ENCODE data around the gene AWAT1. TPM values are rescaled to one million over a fixed set of nuclear protein-coding genes. Genes with fewer than 3 reads are reported as not detected.

AWAT1 gene
- total and polyA plus RNA-seq, 7 donors: not detected

DNA sequence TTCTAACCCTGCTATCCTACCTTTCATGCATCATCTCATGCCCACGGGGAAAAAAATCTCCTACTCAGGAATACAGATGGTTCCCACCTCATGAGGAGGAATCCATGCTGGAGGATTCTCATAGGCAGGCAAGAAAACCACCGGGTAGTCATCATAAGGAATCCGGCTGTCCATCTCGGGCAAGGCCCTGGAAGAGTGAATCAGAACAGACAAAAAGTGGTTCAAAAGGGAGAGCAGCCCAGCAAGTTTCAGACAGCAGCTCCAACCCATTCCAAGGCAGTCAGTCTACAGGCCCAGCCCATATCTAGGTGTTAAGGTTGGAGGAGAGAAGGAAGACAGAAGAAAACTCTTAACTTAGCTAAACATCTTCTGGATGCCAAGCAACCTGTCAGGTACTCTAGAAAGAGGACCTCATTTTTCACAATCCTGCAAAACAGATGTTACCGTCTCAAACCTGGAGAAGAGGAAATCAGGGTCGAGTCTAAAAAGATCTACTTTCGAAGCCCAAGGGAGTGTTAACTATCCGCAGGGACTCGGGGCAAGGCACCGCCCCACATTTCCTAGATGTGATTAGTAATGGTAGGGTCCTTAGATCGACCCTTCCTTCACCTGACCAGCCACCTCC is 54.8 kb downstream of the AWAT1 start:
- intact Hi-C loops (cut with DNase I): loop anchor here (10.0 kb wide), 1 partner anchor 154 kb away; the partner anchor contains the start of gene IGBP1

More for the DNA sequence above, 54.8 kb downstream of the AWAT1 start:
- peak overlapping the region; percentile 68 to 78 (median 74) for H3K27ac ChIP-seq
- peaks cover 0 to 8% (median 6%) of the 10 kb centered on the region in 4 donors for H3K4me1 ChIP-seq
- no peaks in the 10 kb centered on the region for H3K27me3 ChIP-seq
- TF ChIP-seq, protein P1, sequence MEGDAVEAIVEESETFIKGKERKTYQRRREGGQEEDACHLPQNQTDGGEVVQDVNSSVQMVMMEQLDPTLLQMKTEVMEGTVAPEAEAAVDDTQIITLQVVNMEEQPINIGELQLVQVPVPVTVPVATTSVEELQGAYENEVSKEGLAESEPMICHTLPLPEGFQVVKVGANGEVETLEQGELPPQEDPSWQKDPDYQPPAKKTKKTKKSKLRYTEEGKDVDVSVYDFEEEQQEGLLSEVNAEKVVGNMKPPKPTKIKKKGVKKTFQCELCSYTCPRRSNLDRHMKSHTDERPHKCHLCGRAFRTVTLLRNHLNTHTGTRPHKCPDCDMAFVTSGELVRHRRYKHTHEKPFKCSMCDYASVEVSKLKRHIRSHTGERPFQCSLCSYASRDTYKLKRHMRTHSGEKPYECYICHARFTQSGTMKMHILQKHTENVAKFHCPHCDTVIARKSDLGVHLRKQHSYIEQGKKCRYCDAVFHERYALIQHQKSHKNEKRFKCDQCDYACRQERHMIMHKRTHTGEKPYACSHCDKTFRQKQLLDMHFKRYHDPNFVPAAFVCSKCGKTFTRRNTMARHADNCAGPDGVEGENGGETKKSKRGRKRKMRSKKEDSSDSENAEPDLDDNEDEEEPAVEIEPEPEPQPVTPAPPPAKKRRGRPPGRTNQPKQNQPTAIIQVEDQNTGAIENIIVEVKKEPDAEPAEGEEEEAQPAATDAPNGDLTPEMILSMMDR (IDR thresholded peaks at IDR 0.05): no peak
- no peak for TF ChIP-seq POLR2A (IDR thresholded peaks at IDR 0.05)
- no peak for TF ChIP-seq EP300 (IDR thresholded peaks at IDR 0.05)
- H3K36me3 ChIP-seq: peaks cover 0 to 12% (median 0%) of the 10 kb centered on the region in 4 donors
- peak overlapping the region; percentile 31 to 53 (median 48) for H3K4me3 ChIP-seq
- 27 to 31% methylated on average over 11 of the region's 11 CpGs for WGBS, 2 donors
- DNase-seq: no peak
- H3K9me3 ChIP-seq: no peaks in the 10 kb centered on the region

Small RNA genes within 50 kb of the gene (small RNA-seq; reads per million reads assigned to genes)
- 0 reads per million in 3 donors for gene RNA5SP507

Other genes starting within 250 kb of the AWAT1 start
- not detected for gene AWAT2, start 184.7 kb upstream of the AWAT1 start, total RNA-seq
- gene AWAT2, start 184.7 kb upstream of the AWAT1 start, polyA plus RNA-seq: under 1 TPM in 1 of 3 donors, not detected in 2; 0.60 TPM
- gene OTUD6A, start 172.2 kb upstream of the AWAT1 start, total RNA-seq: not detected
- not detected for gene OTUD6A, start 172.2 kb upstream of the AWAT1 start, polyA plus RNA-seq
- gene IGBP1, start 101.2 kb upstream of the AWAT1 start, total RNA-seq: 100 to 1,000 TPM in 1 of 4 donors, 10 to 100 TPM in 3; 71.5 to 100 (median 85.0) TPM
- 100 to 1,000 TPM in 2 of 3 donors, 10 to 100 TPM in 1; 69.7 to 126 (median 114) TPM for gene IGBP1, start 101.2 kb upstream of the AWAT1 start, polyA plus RNA-seq
- gene DGAT2L6, start 57.2 kb upstream of the AWAT1 start, total RNA-seq: not detected
- not detected for gene DGAT2L6, start 57.2 kb upstream of the AWAT1 start, polyA plus RNA-seq
- 1 to 10 TPM in 1 of 4 donors, under 1 TPM in 2, not detected in 1; 0.27 to 1.7 (median 0.33) TPM for gene P2RY4, start 25.5 kb downstream of the AWAT1 start, total RNA-seq
- gene P2RY4, start 25.5 kb downstream of the AWAT1 start, polyA plus RNA-seq: under 1 TPM; 0.44 to 0.60 (median 0.46) TPM
- gene ARR3, start 33.7 kb downstream of the AWAT1 start, total RNA-seq: not detected
- under 1 TPM in 2 of 3 donors, not detected in 1; 0.25 to 0.60 TPM for gene ARR3, start 33.7 kb downstream of the AWAT1 start, polyA plus RNA-seq
- gene RAB41, start 47.5 kb downstream of the AWAT1 start, total RNA-seq: not detected
- under 1 TPM in 1 of 3 donors, not detected in 2; 0.10 TPM for gene RAB41, start 47.5 kb downstream of the AWAT1 start, polyA plus RNA-seq
- 10 to 100 TPM; 21.2 to 32.8 (median 25.6) TPM for gene PDZD11, start 55.3 kb downstream of the AWAT1 start, total RNA-seq
- gene PDZD11, start 55.3 kb downstream of the AWAT1 start, polyA plus RNA-seq: 100 to 1,000 TPM in 1 of 3 donors, 10 to 100 TPM in 2; 55.4 to 115 (median 93.7) TPM
- under 1 TPM; 0.16 to 0.55 (median 0.45) TPM for gene KIF4A, start 55.4 kb downstream of the AWAT1 start, total RNA-seq
- gene KIF4A, start 55.4 kb downstream of the AWAT1 start, polyA plus RNA-seq: 1 to 10 TPM in 2 of 3 donors, under 1 TPM in 1; 0.60 to 5.5 (median 2.1) TPM
- not detected for gene GDPD2, start 188.7 kb downstream of the AWAT1 start, total RNA-seq
- 1 to 10 TPM; 2.3 to 8.7 (median 3.0) TPM for gene GDPD2, start 188.7 kb downstream of the AWAT1 start, polyA plus RNA-seq
- gene DLG3, start 210.2 kb downstream of the AWAT1 start, total RNA-seq: 10 to 100 TPM; 12.5 to 24.0 (median 21.6) TPM
- 10 to 100 TPM; 24.0 to 35.2 (median 32.8) TPM for gene DLG3, start 210.2 kb downstream of the AWAT1 start, polyA plus RNA-seq